ENCODE measurements around the gene RPAP3.

Gene RPAP3

GRCh38 chr12:47700263-47700662 lies 5.6 kb downstream of the RPAP3 start:
- no peak overlapping the region for H3K4me3 ChIP-seq (ENCODE audit: control insufficient read depth, low read depth, low read length)
- no peak for DNase-seq (ENCODE audit: low read depth)
- TF ChIP-seq, protein P1, sequence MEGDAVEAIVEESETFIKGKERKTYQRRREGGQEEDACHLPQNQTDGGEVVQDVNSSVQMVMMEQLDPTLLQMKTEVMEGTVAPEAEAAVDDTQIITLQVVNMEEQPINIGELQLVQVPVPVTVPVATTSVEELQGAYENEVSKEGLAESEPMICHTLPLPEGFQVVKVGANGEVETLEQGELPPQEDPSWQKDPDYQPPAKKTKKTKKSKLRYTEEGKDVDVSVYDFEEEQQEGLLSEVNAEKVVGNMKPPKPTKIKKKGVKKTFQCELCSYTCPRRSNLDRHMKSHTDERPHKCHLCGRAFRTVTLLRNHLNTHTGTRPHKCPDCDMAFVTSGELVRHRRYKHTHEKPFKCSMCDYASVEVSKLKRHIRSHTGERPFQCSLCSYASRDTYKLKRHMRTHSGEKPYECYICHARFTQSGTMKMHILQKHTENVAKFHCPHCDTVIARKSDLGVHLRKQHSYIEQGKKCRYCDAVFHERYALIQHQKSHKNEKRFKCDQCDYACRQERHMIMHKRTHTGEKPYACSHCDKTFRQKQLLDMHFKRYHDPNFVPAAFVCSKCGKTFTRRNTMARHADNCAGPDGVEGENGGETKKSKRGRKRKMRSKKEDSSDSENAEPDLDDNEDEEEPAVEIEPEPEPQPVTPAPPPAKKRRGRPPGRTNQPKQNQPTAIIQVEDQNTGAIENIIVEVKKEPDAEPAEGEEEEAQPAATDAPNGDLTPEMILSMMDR (conservative IDR thresholded peaks at IDR 0.05; ENCODE audit: control insufficient read depth, insufficient read depth, low read depth, low read length), result no peak

DNA sequence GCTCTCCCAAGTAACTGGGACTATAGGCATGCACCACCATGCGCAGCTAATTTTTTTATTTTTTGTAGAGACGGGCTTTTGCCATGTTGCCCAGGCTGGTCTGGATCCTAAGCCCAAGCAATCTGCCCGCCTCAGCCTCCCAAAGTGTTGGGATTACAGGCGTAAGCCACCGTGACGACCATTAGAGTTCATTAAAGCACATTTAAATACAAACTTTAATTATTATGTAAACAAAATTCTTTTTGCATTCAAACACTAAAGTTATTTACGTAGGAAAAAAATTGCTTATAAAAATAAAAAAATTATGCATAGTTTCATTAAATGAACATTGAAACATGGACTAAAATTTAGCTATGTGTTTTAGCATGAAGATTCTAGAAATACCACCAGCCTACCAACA lies 7.2 kb downstream of the RPAP3 start:
- no peak overlapping the region for H3K4me3 ChIP-seq (ENCODE audit: control insufficient read depth, low read depth, low read length)
- TF ChIP-seq, protein P1 (conservative IDR thresholded peaks at IDR 0.05; ENCODE audit: control insufficient read depth, insufficient read depth, low read depth, low read length), result no peak
- no peak for DNase-seq (ENCODE audit: low read depth)

GRCh38 chr12:47698055-47698454 lies 7.8 kb downstream of the RPAP3 start:
- TF ChIP-seq, protein P1 (conservative IDR thresholded peaks at IDR 0.05; ENCODE audit: control insufficient read depth, insufficient read depth, low read depth, low read length), result no peak
- no peak overlapping the region for H3K4me3 ChIP-seq (ENCODE audit: control insufficient read depth, low read depth, low read length)
- DNase-seq (ENCODE audit: low read depth), result no peak

GRCh38 chr12:47689215-47689614 lies 16.6 kb downstream of the RPAP3 start:
- DNase-seq (ENCODE audit: low read depth), result no peak
- TF ChIP-seq, protein P1 (conservative IDR thresholded peaks at IDR 0.05; ENCODE audit: control insufficient read depth, insufficient read depth, low read depth, low read length), result no peak
- H3K4me3 ChIP-seq (ENCODE audit: control insufficient read depth, low read depth, low read length), result no peak overlapping the region

- H3K4me3 ChIP-seq (ENCODE audit: control insufficient read depth, low read depth, low read length), result no peak overlapping the region
- TF ChIP-seq, protein P1 (conservative IDR thresholded peaks at IDR 0.05; ENCODE audit: control insufficient read depth, insufficient read depth, low read depth, low read length), result no peak
- DNase-seq (ENCODE audit: low read depth), result no peak
Measured at GRCh38 chr12:47687636-47688035, 18.2 kb downstream of the RPAP3 start.

GRCh38 chr12:47686645-47687240 lies 19.1 kb downstream of the RPAP3 start:
- DNase-seq (ENCODE audit: low read depth), result peak; percentile 57
- TF ChIP-seq, protein P1 (conservative IDR thresholded peaks at IDR 0.05; ENCODE audit: control insufficient read depth, insufficient read depth, low read depth, low read length), result peak; percentile 77

DNA sequence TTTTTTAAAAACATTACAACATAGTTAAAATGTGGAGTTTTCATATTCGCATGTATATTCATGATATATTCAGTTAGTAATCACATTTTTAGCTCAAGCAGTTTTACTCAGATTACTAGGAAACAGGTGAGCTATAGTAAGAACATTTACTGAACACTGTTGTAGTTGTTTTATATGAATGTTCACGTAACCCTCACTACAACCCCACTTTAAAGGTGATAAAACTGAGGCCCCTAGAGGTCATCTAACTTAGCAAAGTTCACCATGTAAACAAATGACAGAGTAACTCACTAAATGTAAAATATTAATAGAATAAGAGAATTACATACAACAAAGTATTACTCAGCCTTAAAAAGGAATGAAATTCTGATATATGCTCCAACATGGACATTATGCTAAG lies 26.0 kb downstream of the RPAP3 start:
- DNase-seq (ENCODE audit: low read depth), result no peak
- TF ChIP-seq, protein P1 (conservative IDR thresholded peaks at IDR 0.05; ENCODE audit: control insufficient read depth, insufficient read depth, low read depth, low read length), result no peak
- no peak overlapping the region for H3K4me3 ChIP-seq (ENCODE audit: control insufficient read depth, low read depth, low read length)

More at GRCh38 chr12:47686645-47687240, 19.1 kb downstream of the RPAP3 start:
- H3K4me3 ChIP-seq (ENCODE audit: control insufficient read depth, low read depth, low read length), result no peak overlapping the region
